ENCODE results near the gene CAMTA1. TPM values are rescaled to one million over a fixed set of nuclear protein-coding genes. Genes with fewer than 3 reads are reported as not detected.

Gene CAMTA1
- total RNA-seq, 1 donor from 2014 or later: 115 TPM

DNA sequence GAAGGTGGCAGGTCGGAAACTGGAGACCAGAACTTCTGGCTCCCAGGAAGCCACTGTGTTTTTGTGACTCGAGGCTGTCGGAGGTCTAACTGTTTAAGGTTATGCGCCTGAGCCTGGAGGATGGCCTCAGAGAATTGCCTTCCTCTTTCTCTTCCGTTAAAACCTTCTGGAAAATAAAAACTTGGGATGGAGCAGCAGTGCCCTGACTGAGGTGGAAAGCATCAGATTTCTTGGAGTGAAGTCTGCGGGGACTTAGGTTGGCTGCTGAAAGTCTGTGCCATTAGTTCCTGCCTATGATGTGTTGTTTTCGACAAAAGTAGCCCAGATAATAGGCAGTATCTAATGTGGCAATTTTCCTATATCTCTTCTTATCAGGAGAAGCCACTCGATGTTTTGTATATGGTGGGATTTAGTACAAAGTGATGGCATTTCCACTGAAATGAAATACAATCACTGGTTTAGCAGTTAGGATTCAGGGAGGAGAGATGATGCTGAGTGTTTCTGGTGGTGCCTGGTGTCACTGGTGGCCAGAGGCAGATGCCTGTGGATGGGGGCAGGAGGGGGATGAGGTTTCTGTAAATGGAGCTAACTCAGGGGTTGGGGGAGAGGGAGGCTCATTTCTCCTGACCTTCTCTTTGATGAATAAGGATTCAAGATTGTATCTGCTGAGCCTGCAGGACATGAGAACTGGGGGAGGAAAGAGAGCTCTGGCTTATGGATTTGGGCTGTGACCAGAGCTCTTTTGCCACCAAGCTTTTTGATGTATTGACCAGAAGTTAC is 150.8 kb downstream of the CAMTA1 start:
- DNase-seq: no peak

DNA sequence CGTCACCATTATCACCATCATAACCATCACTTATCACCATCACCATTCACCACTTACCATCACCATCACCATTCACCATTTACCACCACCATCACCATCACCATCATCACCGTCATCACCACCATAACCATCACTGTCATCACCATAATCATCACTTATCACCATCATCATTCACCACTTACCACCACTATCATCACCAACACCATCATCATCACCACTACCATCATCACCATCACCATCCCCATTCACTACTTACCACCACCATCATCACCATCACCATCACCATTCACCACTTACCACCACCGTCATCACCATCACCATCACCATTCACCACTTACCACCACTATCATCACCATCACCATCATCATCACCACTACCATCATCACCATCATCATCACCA is 151.8 kb downstream of the CAMTA1 start:
- DNase-seq: no peak

DNA sequence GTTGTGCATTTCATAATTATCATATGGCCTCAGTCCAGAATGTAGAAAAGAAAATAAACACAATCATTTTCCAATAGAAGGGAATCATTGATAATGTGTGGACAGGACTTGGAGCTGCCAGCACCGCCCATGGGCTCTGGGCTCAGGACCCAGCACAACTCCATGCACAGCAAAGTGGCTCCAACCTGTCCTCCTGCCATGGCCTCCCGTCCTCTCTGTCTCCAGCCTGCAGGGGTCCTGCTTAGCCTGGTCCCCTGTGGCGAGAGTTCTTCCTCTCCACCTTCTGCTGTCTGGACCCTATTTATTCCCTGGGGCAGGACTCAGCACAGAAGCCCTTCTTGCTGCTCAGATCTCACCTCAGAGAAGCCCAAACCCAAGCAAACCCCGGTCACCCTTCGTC is 154.1 kb downstream of the CAMTA1 start:
- DNase-seq: no peak

DNA sequence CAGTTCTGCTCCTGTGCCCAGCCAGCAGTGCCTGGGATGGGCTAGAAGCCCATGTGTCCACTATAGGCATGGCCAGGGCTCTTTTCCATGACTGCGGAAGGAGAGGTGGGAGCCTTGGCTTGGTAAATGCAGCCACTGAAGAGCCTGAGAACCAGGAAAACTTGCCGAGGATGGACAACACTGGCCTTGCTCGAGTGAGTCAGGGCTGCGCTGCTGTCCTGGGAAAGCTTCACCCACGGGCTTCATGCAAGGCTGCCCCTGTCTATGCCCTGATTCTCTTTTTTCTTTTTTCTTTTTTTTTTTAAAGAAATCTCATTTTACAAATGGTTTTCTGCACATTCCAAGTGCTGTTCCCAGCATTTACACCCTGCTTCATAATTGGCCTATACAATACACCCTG is 156.5 kb downstream of the CAMTA1 start:
- DNase-seq: no peak

DNA sequence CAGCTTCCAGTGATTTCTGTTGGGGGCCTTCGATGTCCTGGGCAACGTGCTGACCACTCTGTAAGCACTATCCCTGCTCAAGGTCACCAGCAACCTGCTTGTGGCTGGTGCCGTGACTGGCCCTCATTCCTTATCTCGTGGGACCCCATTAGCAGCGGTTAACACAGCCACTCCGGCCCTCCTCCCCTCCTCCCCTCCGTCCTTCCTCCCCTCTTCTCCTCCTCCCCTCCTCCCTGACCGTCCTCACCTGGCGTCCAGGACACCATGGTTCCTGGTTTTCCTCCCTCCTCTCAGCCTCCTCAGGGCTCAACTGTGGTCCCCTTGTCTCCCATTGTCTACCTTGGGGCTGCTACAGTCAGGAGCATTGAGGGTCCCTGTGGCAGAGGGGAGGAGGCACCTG is 157.7 kb downstream of the CAMTA1 start:
- no peak for DNase-seq

DNA sequence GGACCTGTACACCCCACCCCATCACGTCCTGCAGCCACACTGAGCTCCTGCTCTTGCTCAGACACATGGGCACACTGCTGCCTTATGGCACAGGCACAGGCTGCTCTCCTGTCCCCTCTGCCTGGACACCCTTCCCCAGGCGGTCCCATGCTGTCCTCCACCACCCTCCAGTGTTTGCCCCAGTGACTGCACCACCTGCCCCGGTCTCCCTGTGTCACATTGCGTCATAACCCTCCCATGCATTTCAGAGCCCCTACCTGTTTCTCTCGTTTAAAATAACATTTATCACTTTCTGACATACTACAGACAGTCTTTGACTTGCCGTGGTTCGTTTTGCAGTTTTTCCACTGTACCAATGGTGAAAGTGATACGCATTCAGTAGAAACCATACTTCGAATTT is 159.2 kb downstream of the CAMTA1 start:
- DNase-seq: no peak

DNA sequence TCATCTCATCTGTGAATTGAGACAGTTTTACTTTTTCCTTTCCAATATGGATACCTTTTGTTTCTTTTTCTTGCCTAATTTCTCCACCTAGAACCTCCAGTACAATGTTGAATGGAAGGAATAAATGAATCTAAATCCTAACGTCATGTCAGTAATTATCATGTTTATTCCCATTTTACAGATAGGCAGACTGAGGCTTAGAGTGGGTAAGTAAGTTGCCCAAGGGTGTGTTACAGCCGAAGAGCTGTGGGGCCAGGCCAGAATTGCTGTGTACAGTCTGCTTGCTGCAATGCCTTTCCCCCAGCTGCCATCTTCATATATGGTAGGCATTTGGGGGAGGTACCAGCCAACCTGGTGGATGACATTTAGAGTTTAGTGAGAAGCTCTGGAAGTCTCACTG is 162.7 kb downstream of the CAMTA1 start:
- DNase-seq: no peak

DNA sequence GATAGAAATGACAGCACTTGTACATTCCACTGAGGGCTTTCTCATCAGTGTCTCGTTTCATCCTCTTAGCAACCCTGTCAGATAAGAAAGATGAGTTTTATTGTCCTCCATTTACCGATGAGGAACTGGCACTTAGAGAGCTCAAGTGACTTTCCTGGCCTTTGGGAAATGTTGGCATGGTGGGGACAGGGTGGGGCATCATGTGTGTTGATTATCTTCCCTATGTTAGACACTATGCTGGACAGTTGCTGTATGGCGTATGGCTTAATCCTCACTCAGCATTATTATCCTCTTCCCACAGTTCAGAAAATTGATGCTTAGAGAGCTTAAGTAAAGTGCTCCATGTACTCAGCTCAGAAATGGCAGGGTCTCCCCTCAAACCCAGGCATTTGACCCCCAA is 163.2 kb downstream of the CAMTA1 start:
- DNase-seq: no peak

DNA sequence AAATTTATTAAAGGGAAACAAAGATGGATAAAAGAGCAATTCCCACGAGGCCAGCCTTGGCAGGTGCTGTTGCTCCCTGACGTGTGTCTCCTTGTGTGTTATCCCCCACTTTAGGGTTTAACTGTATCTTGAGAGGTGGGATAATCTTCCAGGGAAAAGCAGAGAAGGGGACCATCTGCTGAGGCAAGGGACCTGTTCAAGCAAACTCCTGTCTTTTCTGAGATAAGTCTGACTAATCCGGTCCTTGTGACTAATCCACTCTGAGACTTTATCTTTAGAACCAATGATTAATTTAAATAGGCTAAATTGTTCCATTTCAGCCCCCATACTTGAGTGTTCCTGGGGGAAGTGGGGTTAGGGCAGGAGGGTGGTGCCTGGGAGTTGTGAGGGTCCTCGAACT is 163.6 kb downstream of the CAMTA1 start:
- DNase-seq: no peak

DNA sequence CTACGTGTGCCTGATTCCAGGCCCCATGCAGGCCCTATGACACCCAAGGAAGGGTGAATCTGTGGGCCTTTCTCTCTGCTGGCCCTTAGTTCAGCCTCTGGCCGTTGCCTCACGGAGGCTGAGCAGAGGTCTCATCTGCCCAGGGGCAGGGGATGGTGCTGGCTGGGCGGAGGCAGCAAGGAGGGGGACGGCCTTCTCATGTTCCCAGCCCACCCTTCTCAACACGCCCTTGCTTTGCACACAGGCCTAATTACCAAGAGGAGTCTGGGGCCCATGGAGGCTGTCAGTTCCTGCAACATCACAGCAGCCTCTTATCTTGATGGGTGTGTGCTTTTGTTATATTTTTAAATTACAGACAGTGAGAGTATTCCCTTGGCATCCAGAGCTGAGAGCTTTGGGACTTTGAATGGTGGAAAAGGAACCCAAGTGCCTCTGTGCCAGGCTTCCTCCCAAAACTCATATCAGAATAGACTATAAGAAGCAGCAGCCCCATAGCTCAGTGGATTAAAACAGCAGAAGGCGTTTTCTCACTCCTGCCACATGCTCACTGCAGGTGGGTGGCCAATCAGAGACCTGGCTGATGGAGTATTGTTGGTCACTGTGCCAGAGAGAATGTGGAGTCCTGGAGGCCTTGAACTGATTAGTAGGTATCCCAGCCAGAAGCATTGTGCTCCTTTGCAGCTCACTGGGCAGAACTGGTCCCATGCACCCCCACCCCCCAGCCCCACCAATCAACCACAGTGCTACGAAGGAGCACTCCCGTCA is 164.9 kb downstream of the CAMTA1 start:
- no peak for DNase-seq

DNA sequence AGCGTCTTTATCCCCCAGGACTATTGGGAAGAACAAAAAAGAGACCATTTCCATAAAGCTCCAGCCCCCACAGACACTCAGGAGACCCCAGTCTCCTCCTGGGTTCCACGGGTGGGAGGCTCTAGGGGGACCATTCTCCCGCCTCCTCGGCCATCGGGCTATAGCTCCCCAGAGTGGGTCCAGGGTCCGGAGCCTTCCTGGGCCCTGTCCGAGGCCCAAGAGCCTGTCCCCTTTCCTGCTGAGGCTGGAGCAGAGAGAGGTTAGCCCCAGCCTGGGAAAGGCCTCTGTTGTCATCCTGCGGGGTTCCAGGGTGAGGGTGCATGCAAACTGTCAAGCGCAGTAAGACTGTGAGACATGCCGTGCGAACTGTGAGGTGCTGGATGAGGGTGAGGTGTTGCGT is 166.3 kb downstream of the CAMTA1 start:
- no peak for DNase-seq

DNA sequence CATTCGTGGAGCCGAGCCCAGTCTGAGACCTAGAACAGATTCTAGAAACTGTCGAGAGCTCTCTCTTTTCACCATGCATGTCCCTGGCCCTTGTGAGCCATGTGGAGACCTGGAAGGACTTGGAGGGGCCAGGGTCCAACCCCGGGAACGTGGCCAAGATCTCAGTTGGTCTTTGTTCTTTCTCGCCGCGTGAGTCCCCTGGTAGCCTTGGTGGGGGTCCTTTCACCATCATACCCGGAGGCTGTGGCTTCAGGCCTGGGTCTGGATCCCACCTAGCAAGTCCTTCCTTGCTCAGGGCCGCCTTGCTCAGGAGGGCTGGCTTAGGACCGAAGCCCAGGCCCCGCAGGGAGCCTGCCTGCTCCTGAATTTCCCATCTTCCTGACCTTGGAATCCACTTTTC is 168.0 kb downstream of the CAMTA1 start:
- DNase-seq: no peak

DNA sequence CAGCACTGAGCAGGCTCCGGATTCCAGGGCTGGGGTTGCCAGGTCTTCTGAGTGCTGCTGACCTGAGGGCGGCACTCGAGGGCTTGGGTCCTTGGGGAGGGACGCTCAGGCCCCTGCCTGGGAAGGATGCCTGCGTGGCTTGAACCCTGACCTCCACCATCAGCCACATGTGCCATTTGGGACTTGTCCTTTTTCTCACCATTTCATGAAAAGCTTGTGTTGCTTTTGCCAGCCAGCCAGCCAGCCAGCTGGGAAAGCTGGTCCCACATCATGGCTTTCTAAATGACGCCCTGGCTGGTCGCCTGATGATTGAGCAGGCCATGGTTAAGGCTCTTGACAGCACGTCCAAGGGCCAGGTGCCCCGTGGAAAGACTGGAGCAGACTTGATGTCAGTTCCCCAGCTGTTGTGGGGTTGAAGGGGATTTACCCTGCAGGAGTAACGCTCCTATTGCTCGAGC is 168.7 kb downstream of the CAMTA1 start:
- DNase-seq: no peak

DNA sequence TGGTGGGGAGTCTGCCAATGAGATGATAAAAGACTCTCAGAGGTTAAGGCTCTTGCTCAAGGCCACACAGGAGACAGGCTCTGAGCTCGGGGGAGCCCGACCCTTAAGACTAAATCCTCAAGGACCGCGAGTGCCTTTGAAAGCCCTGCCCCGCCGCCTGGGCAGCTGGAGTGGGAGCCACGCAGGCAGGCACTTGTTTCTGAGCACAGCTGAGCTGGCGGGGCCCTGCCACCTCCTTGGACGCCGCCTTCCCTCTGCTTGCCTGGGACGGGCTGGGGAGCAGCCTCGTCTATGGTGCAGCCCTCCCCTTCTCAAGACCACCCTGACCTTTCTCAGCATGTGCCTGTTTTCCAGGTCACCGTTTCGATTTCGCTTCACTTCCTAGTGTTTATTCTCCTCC is 169.3 kb downstream of the CAMTA1 start:
- DNase-seq: no peak

DNA sequence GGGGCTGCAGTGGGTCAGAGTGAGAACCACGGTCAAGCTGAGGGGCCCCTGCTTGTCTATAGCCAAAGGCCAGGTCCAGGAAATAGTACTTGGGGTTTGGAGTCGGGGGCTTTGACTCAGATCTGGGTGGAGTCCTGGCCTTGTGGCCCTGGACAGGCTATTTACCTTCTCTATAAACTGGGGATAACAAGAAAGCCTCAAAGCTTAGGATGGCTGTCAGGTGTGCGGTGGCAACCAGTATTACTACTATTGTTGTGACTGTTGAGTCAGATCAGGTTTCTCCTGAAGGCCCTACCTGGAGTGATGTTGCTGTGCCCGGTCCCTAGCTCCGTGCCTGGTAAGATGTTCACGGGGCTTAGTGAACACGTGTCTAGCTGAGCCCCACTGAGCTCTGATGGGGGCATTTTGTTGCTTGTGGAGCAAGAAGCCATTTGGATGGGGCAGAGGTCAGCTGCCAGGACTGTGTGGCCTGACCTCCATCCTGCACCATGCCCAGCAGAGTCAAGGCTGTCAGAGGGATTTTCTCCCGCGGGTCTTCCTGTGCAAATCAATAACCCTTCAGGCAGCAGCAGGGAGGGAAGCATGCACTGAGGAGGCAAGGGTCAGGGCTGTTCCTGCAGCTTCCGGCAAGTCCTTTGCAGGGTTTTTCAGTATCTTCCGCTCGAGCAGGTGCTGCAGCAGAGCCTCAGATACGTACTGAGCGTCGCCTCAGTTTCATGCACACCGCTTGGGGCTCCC is 170.3 kb downstream of the CAMTA1 start:
- DNase-seq: no peak

DNA sequence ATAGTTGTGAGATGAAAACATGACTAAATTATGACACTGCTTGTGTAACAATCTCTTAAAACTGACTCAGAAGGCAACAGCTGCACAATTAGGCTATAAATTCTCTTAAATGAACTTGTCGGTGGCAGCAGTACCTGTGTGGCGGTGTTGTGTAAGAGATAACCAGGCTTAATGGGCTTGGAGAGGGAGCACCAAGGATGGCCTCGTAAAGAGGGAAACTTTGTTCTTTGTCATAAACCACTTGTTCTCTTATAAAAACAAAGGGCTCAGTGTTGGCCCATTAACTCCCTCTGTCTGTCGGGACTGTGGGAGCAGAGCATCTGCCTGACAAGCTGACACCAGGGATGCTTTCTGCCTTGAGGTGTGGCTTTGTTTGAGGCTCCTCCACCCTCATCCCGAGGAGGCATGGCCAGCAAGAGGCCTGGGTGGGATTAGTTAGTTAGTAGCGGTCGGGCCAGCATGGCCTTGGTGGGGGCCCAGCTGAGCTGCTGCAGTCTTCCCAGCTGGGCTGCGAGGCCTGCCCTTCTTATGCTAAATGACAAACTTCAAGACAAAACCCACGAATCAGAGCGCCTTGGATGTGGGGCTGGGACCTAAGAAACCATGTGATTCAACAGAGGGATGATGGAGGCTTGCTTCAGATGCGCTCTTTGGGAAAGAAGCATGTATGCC is 171.4 kb downstream of the CAMTA1 start:
- DNase-seq: no peak

DNA sequence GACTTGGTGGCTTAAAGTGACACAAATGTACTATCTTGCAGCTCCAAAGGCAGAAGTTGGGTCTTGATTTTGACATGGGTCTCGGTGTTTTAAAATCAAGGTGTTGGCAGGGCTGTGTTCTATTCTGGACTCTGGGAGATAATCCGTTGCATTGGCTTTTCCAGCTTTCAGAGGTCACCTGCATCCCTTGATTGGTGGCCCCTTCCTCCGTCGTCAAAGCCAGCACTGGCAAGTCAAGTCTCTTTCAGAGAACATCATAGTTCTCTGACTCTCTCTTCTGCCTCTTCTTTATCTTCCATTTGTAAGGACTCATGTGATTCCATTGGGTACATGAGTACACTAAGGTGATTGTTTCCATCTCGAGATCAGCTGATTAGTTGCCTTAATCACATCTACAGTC is 172.1 kb downstream of the CAMTA1 start:
- no peak for DNase-seq

DNA sequence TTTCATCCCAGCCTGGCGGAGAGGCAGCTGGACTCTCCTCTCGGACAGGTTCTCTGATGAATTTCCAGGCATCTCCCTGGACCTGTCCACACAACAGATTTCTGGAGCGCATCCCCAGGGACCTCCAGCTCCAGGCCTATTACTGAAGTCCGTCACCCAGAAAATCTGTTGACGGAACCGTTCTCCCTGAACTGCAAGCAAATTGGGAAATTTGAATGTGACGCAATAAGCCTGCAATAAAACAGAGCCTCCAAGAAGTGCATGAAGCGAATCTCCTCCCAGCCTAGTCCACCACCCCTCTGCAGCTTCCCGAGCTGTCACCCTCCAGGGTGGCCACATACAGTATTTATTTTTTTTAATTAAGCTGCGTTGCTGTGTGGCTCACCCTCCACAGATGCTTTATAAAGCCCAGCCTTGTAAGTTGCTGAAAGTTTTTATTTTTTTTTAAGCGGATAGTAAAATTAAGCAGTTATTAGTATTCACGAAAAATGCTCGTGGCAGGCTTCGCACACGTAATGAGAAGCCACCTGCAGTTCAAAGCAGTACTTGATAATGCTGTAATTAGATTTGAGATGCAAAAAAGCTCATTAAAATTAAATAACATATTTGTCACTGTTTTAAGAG is 173.3 kb downstream of the CAMTA1 start:
- no peak for DNase-seq

DNA sequence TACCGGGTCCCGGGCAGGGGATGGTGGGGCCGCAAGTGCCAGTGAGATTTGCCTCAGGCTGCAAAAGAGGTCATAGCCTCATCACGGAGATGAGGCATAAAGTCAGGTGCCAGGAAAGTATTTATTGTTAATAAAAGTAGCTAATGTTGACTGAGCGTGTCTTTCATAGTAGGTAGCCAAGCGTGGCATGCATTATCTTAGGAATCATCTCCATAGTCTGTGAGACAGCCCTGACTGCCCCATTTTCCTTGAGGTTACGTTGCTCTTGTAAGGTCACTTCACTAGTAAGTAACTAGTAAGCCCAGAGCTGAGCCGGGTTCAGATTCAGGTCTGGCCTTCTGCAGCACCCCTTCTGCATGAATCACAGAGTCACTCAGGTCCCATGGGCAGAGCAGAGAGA is 174.2 kb downstream of the CAMTA1 start:
- no peak for DNase-seq

DNA sequence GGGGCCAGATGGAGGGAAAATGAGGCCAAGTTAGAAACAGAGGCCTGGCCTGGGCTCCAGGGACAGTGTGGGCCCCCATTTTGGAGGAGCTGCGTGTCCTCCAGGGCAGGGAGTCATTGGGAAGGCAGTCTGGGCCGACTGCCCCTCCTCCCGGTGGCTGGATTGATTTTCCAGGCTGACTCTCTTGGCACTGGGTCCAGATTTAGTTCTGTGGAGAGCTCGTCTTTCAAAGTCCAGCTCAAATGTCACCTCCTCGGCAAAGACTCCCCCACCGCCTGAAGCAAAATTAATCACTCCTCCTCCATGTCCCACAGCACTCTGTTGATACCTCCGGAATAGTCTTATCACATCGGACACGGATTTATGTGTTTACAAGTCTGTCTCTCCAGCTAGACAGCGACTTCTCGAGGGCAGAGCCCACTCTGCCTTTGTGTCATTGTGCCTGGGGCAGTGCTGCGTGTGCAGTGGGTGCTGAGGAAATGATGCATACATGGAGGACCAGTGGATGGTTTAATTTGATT is 175.1 kb downstream of the CAMTA1 start:
- DNase-seq: no peak

DNA sequence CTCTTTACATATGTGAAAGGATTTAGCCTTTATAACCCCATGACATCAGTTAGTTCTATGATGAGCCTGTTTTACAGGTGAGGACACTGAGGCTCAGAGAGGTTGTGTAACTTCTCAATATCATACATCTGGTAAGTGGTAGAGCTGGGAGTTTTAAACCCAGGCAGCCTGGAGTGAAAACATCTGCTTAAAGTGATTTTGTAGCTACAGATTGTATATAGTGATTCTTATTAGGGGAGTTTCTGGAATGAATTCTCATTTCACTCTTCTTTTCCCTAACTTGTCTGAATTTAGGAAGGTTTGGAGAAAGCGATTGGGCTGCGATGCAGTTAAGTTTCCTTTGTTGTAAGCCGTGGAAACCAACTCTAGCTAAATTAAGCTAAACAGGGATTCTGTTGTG is 175.6 kb downstream of the CAMTA1 start:
- DNase-seq: no peak

DNA sequence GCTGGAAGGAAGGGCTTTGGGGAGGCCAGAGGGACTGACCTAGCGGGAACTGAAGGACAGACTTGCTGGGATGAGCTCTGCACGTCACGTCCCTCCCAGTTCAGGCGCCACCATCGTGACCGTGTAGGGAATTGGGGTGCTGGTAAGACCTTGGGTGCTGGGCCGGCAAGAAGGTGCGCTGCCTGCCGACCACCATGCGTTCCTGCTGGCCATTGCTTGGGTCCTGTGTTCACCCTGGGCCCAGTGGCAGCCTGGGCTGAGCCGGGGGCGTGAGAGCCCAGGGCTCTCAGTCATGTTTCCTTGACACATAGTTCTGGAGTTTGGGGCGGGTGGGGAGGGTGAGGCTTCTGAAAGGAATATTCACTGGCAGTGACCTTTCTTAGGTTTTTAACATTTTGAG is 176.0 kb downstream of the CAMTA1 start:
- no peak for DNase-seq

Measured in occipital lobe (tissue), 2 donors.